Osteoblast (primary cell): ENCODE data around the gene SEPTIN8. TPM values are rescaled to one million over a fixed set of nuclear protein-coding genes. Genes with fewer than 3 reads are reported as not detected.

Source experiments
- DNase-seq: peaks from one replicate; pipeline ENCODE4 v3.0.0; 2011; ENCODE audit warnings: low spot score, mixed read lengths; ENCODE audit not compliant: insufficient read length; ENCODE audit errors: missing footprints
- H2AFZ ChIP-seq: 2 replicates; pipeline ENCODE4 v1.6.0; 2011; ENCODE audit warnings: mild to moderate bottlenecking, low read length
- H3K27ac ChIP-seq: 2 replicates; pipeline ENCODE4 v1.5.1; 2011; ENCODE audit warnings: mild to moderate bottlenecking, low read depth, low read length, moderate library complexity
- H3K27me3 ChIP-seq: 2 replicates; pipeline ENCODE4 v1.6.0; 2012; ENCODE audit warnings: mild to moderate bottlenecking, control low read depth, inconsistent platforms, low read length, moderate library complexity; ENCODE audit not compliant: insufficient read depth
- H3K36me3 ChIP-seq: 2 replicates; pipeline ENCODE4 v1.5.1; 2011; ENCODE audit warnings: mild to moderate bottlenecking, low read length, control low read depth, moderate library complexity; ENCODE audit not compliant: insufficient read depth
- H3K4me1 ChIP-seq: 2 replicates; pipeline ENCODE4 v1.5.1; 2011; ENCODE audit warnings: mild to moderate bottlenecking, low read length, control low read depth, moderate library complexity; ENCODE audit not compliant: insufficient read depth
- H3K4me2 ChIP-seq: 2 replicates; pipeline ENCODE4 v1.6.0; 2011; ENCODE audit warnings: mild to moderate bottlenecking, low read length; ENCODE audit not compliant: insufficient read depth
- H3K4me3 ChIP-seq: fragments of 200-600 bp; sonication (generic); 3 replicates; pipeline ENCODE4 v1.5.1; 2012; ENCODE audit warnings: mild to moderate bottlenecking, low read length, inconsistent platforms; ENCODE audit not compliant: insufficient read depth
- H3K79me2 ChIP-seq: 2 replicates; pipeline ENCODE4 v1.6.0; 2012; ENCODE audit warnings: mild to moderate bottlenecking, low read length, control low read depth, inconsistent platforms; ENCODE audit not compliant: insufficient read depth
- H3K9me3 ChIP-seq: 2 replicates; pipeline ENCODE4 v1.5.1; 2011; ENCODE audit warnings: low read depth, low read length, control low read depth
- H4K20me1 ChIP-seq: 2 replicates; pipeline ENCODE4 v1.6.0; 2012; ENCODE audit warnings: mild to moderate bottlenecking, low read length, control low read depth; ENCODE audit not compliant: insufficient read depth
- CTCF ChIP-seq: IDR thresholded peaks from 2 replicates; pipeline ENCODE4 v1.5.1; 2011; ENCODE audit warnings: mild to moderate bottlenecking, low read depth, low read length, moderate library complexity; ENCODE audit errors: extremely low read depth
- total RNA-seq: library from RNA; depleted of rRNA; stranded (reverse); fragments of >200 nt; gene quantifications from 2 replicates; pipeline ENCODE4 v1.2.3, GENCODE V29; 2012

Gene SEPTIN8
- total RNA-seq, 1 donor = 33.7 TPM

DNA sequence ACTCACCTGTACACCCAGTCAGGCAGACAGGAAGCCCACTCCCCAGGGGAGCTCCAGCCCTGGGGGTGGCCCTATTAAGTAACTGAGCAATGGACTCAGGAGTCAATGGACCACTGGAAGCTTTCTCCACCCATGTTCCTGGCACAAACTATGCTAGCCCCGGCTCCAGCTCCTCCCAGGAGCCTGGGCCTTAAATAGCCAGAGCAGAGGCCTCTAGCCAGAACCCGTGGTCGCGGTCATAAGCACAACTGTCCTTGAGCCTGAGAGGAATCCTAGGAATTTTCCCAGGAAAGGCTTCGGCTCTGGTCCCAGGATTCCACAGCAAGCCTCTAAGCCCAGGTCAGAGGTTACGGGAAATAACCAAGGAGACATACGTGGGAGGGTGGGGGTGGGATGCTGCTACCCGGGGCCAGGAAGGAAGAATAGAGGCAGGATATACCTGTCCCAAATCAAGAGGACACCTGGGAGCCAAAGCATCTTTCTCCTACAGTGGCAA lies 5.5 kb downstream of the SEPTIN8 start:
- Histone ChIP-seq H3K27ac (peak overlapping the region; percentile 44), H3K9me3 (no peaks in the 10 kb centered on the region), H2AFZ (no peak overlapping the region), H3K79me2 (peaks cover 81% of the 10 kb centered on the region), H3K4me3 (no peak overlapping the region), H3K4me1 (peaks cover 30% of the 10 kb centered on the region), H3K4me2 (no peak overlapping the region), H3K27me3 (no peaks in the 10 kb centered on the region), H3K36me3 (no peaks in the 10 kb centered on the region), H4K20me1 (peaks cover 56% of the 10 kb centered on the region)
- no peak for TF ChIP-seq CTCF
- peak; percentile 93 for DNase-seq

DNA sequence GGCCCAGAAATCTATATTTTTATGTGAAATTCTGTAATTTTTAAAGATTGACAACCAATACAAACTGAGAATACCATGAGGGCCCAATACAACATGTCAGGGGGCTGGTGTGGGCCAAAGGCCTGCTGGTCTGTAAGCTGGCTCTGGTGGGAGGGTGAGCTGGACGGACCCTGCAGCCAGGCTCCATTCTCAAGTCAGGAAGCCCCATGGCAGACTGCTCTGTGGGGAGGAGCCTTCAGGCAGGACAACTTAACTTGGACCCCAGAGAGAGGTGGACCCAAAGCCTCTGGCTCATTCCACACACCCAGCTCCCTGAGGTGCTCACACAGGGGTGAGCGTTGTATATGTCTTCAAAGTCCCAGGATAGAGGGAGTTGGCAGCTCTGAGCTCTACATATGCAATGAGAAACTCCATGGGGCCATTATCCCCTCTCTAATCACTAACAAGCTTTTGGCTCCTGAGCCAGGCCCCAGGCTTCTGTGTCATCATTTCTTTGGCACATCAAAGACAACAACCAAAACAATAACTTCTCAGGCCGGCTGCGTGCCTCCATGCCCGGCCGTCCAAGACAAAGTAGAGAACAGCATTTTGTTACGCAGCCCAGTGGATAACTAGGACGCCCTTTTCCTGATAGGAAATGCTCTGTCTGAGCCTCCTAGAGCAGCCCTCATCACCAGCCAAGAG lies 6.4 kb downstream of the SEPTIN8 start:
- Histone ChIP-seq H3K36me3 (no peaks in the 10 kb centered on the region), H2AFZ (no peak overlapping the region), H3K27me3 (no peaks in the 10 kb centered on the region), H4K20me1 (peaks cover 64% of the 10 kb centered on the region), H3K4me2 (no peak overlapping the region), H3K79me2 (peaks cover 82% of the 10 kb centered on the region), H3K9me3 (no peaks in the 10 kb centered on the region), H3K4me1 (peaks cover 25% of the 10 kb centered on the region), H3K4me3 (no peak overlapping the region), H3K27ac (no peak overlapping the region)
- DNase-seq = no peak
- TF ChIP-seq CTCF = no peak

DNA sequence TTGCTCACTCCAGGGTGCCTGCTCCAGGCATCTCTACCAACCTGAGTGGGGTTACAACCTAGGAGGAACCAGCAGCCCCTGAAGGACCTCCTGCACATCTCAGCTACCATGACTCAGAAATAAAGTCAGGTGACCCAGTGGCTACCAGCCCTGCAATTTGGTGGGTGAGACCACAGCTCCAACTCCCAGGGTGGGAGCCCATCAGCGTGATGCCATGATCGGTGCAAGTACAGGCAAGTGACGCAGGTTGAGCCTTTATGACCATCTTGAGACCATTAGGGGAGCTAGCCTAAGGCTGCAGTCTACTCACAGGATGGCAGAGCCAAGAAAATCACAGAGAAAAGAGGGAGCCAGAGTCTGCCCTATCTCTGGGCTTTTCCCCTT lies 8.6 kb downstream of the SEPTIN8 start:
- Histone ChIP-seq H3K9me3 (no peaks in the 10 kb centered on the region), H3K27ac (no peak overlapping the region), H3K36me3 (peaks cover 9% of the 10 kb centered on the region), H3K27me3 (no peaks in the 10 kb centered on the region), H3K79me2 (peaks cover 61% of the 10 kb centered on the region), H4K20me1 (peaks cover 51% of the 10 kb centered on the region), H3K4me1 (peaks cover 22% of the 10 kb centered on the region), H3K4me2 (no peak overlapping the region), H3K4me3 (no peak overlapping the region), H2AFZ (no peak overlapping the region)
- TF ChIP-seq CTCF = no peak
- no peak for DNase-seq

DNA sequence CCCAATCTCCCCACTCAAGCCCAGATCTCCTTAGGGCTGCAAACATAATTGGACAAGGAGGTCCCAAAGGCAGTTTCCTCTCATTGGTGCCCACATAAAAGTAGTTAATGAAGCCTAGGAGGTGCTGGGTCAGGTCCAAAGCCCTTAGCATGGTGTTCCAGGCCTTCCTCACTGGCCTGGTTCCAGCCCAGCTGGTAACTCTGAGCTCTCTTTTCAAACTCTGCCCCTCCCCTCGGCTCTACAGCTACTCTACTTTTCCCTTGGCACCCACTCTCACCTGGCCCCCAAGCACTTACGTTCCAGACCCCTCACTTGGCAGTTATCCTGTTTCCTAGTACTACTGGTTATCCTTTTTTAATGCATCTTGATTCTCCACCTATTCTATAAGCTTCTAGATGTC lies 9.9 kb downstream of the SEPTIN8 start:
- DNase-seq = peak; percentile 37
- no peaks in the 10 kb centered on the region for H3K27me3 ChIP-seq
- peaks cover 21% of the 10 kb centered on the region for H3K36me3 ChIP-seq
- H3K27ac ChIP-seq = no peak overlapping the region
- H3K4me2 ChIP-seq = peak overlapping the region; percentile 37
- peaks cover 49% of the 10 kb centered on the region for H3K79me2 ChIP-seq
- H3K4me1 ChIP-seq = peaks cover 21% of the 10 kb centered on the region
- H4K20me1 ChIP-seq = peaks cover 50% of the 10 kb centered on the region
- no peak overlapping the region for H3K4me3 ChIP-seq
- H3K9me3 ChIP-seq = no peaks in the 10 kb centered on the region
- TF ChIP-seq CTCF = no peak
- no peak overlapping the region for H2AFZ ChIP-seq
